Fibroblast of lung (primary cell): ENCODE data around the gene BICRA. TPM values are rescaled to one million over a fixed set of nuclear protein-coding genes. Genes with fewer than 3 reads are reported as not detected.
"Not testable (repeated sequence)": the region's sequence is repeated elsewhere in the genome, so short reads cannot be mapped to it uniquely, and the experiment has no call there.

ENCODE experiments used
- DNase-seq, 2 donors: peaks; one replicate each; pipeline versions ENCODE4 v3.0.0 to v3.0.0-alpha.2; 2010; ENCODE audit warnings: low read depth in 2 of 2
- H2AFZ ChIP-seq: 2 replicates; pipeline ENCODE4 v1.5.1; 2012; ENCODE audit warnings: low read length, control low read depth, inconsistent platforms
- H3K27ac ChIP-seq: 2 replicates; pipeline ENCODE4 v1.5.1; 2011; ENCODE audit warnings: low read length, control low read depth; ENCODE audit not compliant: insufficient read depth
- H3K27me3 ChIP-seq: 2 replicates; pipeline ENCODE4 v1.5.1; 2011; ENCODE audit warnings: mild to moderate bottlenecking, low read length; ENCODE audit not compliant: control insufficient read depth, insufficient read depth
- H3K36me3 ChIP-seq: 2 replicates; pipeline ENCODE4 v1.5.1; 2011; ENCODE audit warnings: low read length; ENCODE audit not compliant: control insufficient read depth, insufficient read depth
- H3K4me1 ChIP-seq: 2 replicates; pipeline ENCODE4 v1.5.1; 2011; ENCODE audit warnings: low read length; ENCODE audit not compliant: control insufficient read depth, insufficient read depth; ENCODE audit errors: extremely low read depth
- H3K4me2 ChIP-seq: 2 replicates; pipeline ENCODE4 v1.5.1; 2011; ENCODE audit warnings: low read length, control low read depth; ENCODE audit not compliant: insufficient read depth; ENCODE audit errors: extremely low read depth
- H3K4me3 ChIP-seq, 4 experiments: fragments of 200-600 bp in 1 of 4; sonication (generic) in 1 of 4; replicated peaks in 1 of 4; 2 replicates each; pipeline ENCODE4 v1.5.1; 2011 to 2016; ENCODE audit warnings: low read length in 4 of 4, low read depth in 3 of 4, mild to moderate bottlenecking in 3 of 4, control low read depth in 2 of 4, inconsistent platforms in 1 of 4, mixed read lengths in 1 of 4; ENCODE audit not compliant: insufficient read depth in 1 of 4; ENCODE audit errors: control extremely low read depth in 1 of 4
- H3K79me2 ChIP-seq: 2 replicates; pipeline ENCODE4 v1.5.1; 2012; ENCODE audit warnings: mild to moderate bottlenecking, low read length, inconsistent platforms; ENCODE audit not compliant: control insufficient read depth, insufficient read depth
- H3K9ac ChIP-seq: 2 replicates; pipeline ENCODE4 v1.5.1; 2011; ENCODE audit warnings: mild to moderate bottlenecking, low read length, control low read depth; ENCODE audit not compliant: insufficient read depth
- H3K9me3 ChIP-seq: 2 replicates; pipeline ENCODE4 v1.5.1; 2012; ENCODE audit warnings: low read depth, low read length; ENCODE audit not compliant: control insufficient read depth, insufficient read depth
- H4K20me1 ChIP-seq: 2 replicates; pipeline ENCODE4 v1.5.1; 2011; ENCODE audit warnings: low read length; ENCODE audit not compliant: control insufficient read depth, insufficient read depth; ENCODE audit errors: extremely low read depth
- CTCF ChIP-seq, 2 donors: IDR thresholded peaks in 1 of 2; conservative IDR thresholded peaks in 1 of 2; 1 replicate in 1 of 2; 2 replicates in 1 of 2; pipeline ENCODE4 v1.5.1; 2011 to 2012; ENCODE audit warnings: low read length in 2 of 2, control low read depth in 1 of 2, inconsistent platforms in 1 of 2, low read depth in 1 of 2, mild to moderate bottlenecking in 1 of 2
- EZH2 ChIP-seq: IDR thresholded peaks from 2 replicates; pipeline ENCODE4 v1.5.1; 2012; ENCODE audit warnings: low read length, control low read depth, mild to moderate bottlenecking; ENCODE audit errors: missing control alignments
- polyA plus RNA-seq, 2 donors: library from polyadenylated mRNA; depleted of rRNA in 1 of 2; stranded (reverse) in 1 of 2; unstranded in 1 of 2; fragments of >200 nt; gene quantifications; 2 replicates each; pipeline ENCODE4 v1.2.1, GENCODE V29; 2011 to 2012; ENCODE audit warnings: missing spikeins in 1 of 2
- total RNA-seq: library from RNA; depleted of rRNA; stranded (reverse); fragments of >200 nt; gene quantifications from 2 replicates; pipeline ENCODE4 v1.2.1, GENCODE V29; 2014

The BICRA gene
- total and polyA plus RNA-seq, 2 donors (not counting 1 experiment from before 2014, with no cell fraction given): 0.44 to 3.8 TPM

DNA sequence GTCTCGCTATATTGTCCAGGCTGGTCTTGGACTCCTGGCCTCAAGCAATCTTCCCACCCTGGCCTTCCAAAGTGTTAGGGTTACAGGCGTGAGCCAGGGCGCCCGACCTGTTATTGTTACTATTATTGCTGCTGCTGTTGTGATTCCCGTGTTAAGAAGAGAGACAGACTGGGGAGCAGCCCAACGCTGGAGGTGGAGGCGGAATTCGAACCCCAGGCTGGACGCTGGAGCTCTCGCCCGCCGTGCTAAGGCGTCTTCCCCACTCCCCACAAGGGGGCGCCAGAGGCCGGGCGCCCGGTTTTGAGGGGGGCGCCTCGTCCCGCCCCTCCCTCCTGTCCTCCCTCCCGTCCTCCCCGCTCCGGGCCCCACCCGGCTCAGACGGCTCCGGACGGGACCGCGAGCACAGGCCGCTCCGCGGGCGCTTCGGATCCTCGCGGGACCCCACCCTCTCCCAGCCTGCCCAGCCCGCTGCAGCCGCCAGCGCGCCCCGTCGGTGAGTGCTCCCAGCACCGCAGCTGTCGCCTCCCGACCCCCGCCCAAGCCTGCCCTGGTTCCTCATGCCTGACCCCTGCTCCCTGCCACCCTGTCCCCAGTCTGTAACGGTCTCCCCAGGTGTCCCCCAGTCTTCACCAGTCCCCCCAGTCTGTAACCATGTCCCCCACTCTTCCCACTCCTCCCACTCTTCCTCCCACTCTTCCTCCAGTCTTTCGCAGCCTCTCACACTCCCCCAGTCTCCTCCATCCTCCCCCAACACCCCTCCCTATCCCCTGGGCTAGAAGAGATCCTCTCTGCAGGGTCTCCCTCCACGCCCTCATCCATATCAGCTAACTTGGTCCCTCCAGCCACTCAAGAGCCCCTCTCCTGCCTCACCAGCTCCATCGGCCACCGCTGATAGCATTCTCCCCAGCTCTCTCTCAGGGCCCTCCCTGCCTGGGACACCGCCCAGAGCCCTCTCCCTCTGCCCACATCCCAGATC is 104.4 kb downstream of the BICRA start, which contains the start of gene EHD2:
Gene EHD2, plus strand, starts transcription at position 377 of the 976 bp plus-strand sequence. CDS start 3,191 bp downstream, outside the sequence.
- H2AFZ ChIP-seq: no peak within 1 kb of the TSS
- H3K9ac ChIP-seq: peak within 1 kb of the TSS; percentile 90
- H3K9me3 ChIP-seq: no peaks in the 10 kb centered on the region
- peak within 1 kb of the TSS; percentile 67 for H3K4me2 ChIP-seq
- TF ChIP-seq EZH2 (no peak), CTCF (conservative IDR thresholded peaks at IDR 0.05 in 1 of 2, IDR thresholded peaks at IDR 0.05 in 1 of 2; ENCODE audit: low read depth in 1 of 2, low read length in 2 of 2) (peak; percentile 77 to 86)
- peak; percentile 69 to 87 for DNase-seq
- H4K20me1 ChIP-seq: no peaks in the 10 kb centered on the region
- H3K27ac ChIP-seq: peak within 1 kb of the TSS; percentile 72
- H3K27me3 ChIP-seq: no peaks in the 10 kb centered on the region
- peak within 1 kb of the TSS; percentile 72 to 97 (median 94) for H3K4me3 ChIP-seq
- peaks cover 16% of the 10 kb centered on the region for H3K4me1 ChIP-seq
- H3K79me2 ChIP-seq: peaks cover 46% of the 10 kb centered on the region
- peaks cover 16% of the 10 kb centered on the region for H3K36me3 ChIP-seq

GRCh38 chr19:47714339-47714738 is 105.4 kb downstream of the BICRA start:
- H3K9me3 ChIP-seq: no peaks in the 10 kb centered on the region
- H2AFZ ChIP-seq: no peak overlapping the region
- H3K36me3 ChIP-seq: peaks cover 16% of the 10 kb centered on the region
- H3K4me3 ChIP-seq: peak overlapping the region; percentile 72 to 97 (median 94)
- TF ChIP-seq EZH2: no peak
- TF ChIP-seq CTCF (conservative IDR thresholded peaks at IDR 0.05 in 1 of 2, IDR thresholded peaks at IDR 0.05 in 1 of 2; ENCODE audit: low read depth in 1 of 2, low read length in 2 of 2): no peak
- peak overlapping the region; percentile 72 for H3K27ac ChIP-seq
- peak in 1 of 2 donors; percentile 42 for DNase-seq
- H3K4me1 ChIP-seq: peaks cover 21% of the 10 kb centered on the region
- H3K79me2 ChIP-seq: peaks cover 47% of the 10 kb centered on the region
- peak overlapping the region; percentile 67 for H3K4me2 ChIP-seq
- no peaks in the 10 kb centered on the region for H3K27me3 ChIP-seq
- H3K9ac ChIP-seq: peak overlapping the region; percentile 43
- no peaks in the 10 kb centered on the region for H4K20me1 ChIP-seq

GRCh38 chr19:47714855-47715254 is 105.9 kb downstream of the BICRA start:
- H3K9me3 ChIP-seq, H3K27me3 ChIP-seq, H2AFZ ChIP-seq, DNase-seq, H4K20me1 ChIP-seq: not testable (repeated sequence)
- Histone ChIP-seq H3K36me3 (peaks cover 16% of the 10 kb centered on the region), H3K4me1 (peaks cover 22% of the 10 kb centered on the region), H3K9ac (peak overlapping the region; percentile 13), H3K4me3 (peak overlapping the region; percentile 72 to 97 (median 94)), H3K27ac (peak overlapping the region; percentile 44), H3K79me2 (peaks cover 48% of the 10 kb centered on the region), H3K4me2 (peak overlapping the region; percentile 98)
